ENCODE measurements around the gene RCL1. TPM values are rescaled to one million over a fixed set of nuclear protein-coding genes. Genes with fewer than 3 reads are reported as not detected.
A peak's percentile ranks its signal among the peaks of the same experiment; 100 is the strongest.
"Not testable (repeated sequence)": the region's sequence is repeated elsewhere in the genome, so short reads cannot be mapped to it uniquely, and the experiment has no call there.

Gene RCL1
- total RNA-seq, 1 donor from 2014 or later: 18.5 TPM

DNA sequence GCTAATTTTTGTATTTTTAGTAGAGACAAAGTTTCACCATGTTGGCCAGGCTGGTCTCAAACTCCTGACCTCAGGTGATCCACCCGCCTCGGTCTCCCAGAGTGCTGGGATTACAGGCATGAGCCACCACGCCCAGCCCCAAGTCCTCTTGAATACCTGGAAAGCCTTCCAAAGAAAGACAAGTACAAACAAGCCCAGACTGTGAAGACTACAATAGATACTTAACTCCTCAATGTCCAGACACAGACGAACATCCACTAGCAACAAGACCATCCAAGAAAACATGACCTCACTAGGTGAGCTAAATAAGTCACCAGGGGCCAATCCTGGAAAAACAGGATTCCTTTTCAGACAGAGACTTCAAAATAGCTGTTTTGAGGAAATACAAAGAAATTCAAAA, 9.6 kb upstream of the RCL1 start:
- DNase-seq (ENCODE audit: low read depth): not testable (repeated sequence)

DNA sequence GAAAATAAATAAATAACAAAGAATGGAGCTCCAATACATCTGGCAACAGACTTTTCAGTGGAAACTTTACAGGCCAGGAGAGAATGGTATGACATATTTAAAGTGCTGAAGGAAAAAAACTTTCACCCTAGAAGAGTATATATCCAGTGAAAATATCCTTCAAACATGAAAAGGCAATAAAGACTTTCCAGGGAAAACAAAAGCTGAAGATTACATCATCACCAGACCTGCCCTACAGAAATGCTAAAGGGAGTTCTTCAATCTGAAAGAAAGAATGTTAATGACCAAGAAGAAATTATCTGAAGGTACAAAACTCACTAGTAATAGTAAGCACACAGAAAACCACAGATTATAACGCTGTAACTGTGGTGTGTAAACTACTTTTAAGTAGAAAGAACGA, 8.3 kb upstream of the RCL1 start:
- peak; percentile 15 for DNase-seq (ENCODE audit: low read depth)

DNA sequence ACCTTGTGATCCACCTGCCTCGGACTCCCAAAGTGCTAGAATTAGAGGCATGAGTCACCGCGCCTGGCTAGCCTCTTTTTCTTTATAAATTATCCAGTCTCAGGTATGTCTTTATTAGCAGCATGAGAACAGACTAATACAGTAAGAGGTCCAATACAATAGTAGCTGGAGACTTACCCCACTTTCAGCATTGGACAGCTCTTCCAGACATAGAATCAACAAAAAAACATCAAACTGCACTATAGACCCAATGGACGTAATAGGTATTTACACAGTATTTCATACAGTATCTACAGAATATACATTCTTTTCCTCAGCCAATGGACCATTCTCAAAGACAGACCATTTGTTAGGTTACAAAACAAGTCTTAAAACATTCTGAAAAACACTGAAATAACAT, 6.1 kb upstream of the RCL1 start:
- no peak for DNase-seq (ENCODE audit: low read depth)

- DNase-seq (ENCODE audit: low read depth): no peak
Observed at GRCh38 chr9:4787876-4788275, 4.9 kb upstream of the RCL1 start.

DNA sequence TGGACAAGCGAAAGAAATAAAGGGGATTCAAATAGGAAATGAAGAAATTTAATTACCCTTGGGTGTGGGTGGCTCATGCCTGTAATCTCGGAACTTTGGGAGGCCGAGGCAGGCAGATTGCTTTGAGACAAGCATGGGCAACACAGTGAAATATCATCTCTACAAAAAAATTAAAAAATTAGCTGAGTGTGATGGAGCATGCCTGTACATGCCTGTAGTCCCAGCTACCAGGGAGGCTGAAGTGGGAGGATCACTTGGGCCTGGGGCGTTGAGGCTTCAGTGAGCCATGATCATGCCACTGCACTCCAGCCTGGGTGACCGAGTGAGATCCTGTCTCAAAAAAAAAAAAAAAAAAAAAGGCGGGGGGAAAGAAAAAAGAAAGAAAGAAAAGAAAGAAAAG, 4.0 kb upstream of the RCL1 start:
- DNase-seq (ENCODE audit: low read depth): no peak

GRCh38 chr9:4792054-4792571, 631 bp upstream of the RCL1 start:
- DNase-seq (ENCODE audit: low read depth): no peak

- DNase-seq (ENCODE audit: low read depth): no peak
Observed at GRCh38 chr9:4793459-4794395, 983 bp downstream of the RCL1 start.

- no peak for DNase-seq (ENCODE audit: low read depth)
Observed at GRCh38 chr9:4794691-4795090, 1.9 kb downstream of the RCL1 start.

DNA sequence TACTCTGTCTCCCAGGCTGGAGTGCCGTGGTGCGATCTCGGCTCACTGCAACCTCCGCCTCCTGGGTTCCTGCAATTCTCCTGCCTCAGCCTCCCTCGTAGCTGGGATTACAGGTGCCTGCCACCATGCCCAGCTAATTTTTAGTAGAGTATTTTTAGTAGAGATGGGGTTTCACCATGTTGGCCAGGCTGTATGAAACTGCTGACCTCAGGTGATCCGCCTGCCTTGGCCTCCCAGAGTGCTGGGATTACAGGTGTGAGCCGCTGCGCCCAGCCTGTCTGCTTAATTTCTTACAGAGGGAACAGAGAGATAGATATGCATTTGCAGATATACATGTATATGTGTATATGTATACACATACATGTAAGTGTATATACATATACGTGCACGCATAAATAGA, 2.4 kb downstream of the RCL1 start:
- not testable (repeated sequence) for DNase-seq (ENCODE audit: low read depth)

- no peak for DNase-seq (ENCODE audit: low read depth)
Observed at GRCh38 chr9:4796530-4796929, 3.8 kb downstream of the RCL1 start.

- peak; percentile 57 for DNase-seq (ENCODE audit: low read depth)
Observed at GRCh38 chr9:4796988-4797853, 4.5 kb downstream of the RCL1 start.

- no peak for DNase-seq (ENCODE audit: low read depth)
Observed at GRCh38 chr9:4797854-4798150, 5.1 kb downstream of the RCL1 start.

GRCh38 chr9:4798281-4799032, 5.7 kb downstream of the RCL1 start:
- no peak for DNase-seq (ENCODE audit: low read depth)

GRCh38 chr9:4799033-4799430, 6.3 kb downstream of the RCL1 start:
- no peak for DNase-seq (ENCODE audit: low read depth)

DNA sequence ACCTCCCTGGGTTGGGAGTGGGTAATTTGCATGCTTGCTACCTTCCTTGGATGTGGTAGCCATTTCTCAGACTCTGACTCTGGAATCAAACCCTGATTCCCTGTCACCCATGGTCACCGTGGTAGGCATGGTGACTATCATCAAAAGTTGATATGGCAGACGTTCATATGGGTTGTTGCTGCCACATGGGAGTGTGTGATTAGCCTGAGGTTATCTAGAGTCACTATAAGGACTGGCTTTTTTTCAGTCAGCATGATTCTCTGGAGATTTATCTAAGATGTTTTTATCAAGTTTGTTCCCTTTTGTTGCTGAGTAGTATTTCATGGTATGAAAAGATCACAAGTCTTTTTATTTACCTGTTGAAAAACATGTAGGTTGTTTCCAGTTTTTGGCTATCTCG, 7.0 kb downstream of the RCL1 start:
- DNase-seq (ENCODE audit: low read depth): no peak

- DNase-seq (ENCODE audit: low read depth): no peak
Observed at GRCh38 chr9:4801156-4801555, 8.4 kb downstream of the RCL1 start.

DNA sequence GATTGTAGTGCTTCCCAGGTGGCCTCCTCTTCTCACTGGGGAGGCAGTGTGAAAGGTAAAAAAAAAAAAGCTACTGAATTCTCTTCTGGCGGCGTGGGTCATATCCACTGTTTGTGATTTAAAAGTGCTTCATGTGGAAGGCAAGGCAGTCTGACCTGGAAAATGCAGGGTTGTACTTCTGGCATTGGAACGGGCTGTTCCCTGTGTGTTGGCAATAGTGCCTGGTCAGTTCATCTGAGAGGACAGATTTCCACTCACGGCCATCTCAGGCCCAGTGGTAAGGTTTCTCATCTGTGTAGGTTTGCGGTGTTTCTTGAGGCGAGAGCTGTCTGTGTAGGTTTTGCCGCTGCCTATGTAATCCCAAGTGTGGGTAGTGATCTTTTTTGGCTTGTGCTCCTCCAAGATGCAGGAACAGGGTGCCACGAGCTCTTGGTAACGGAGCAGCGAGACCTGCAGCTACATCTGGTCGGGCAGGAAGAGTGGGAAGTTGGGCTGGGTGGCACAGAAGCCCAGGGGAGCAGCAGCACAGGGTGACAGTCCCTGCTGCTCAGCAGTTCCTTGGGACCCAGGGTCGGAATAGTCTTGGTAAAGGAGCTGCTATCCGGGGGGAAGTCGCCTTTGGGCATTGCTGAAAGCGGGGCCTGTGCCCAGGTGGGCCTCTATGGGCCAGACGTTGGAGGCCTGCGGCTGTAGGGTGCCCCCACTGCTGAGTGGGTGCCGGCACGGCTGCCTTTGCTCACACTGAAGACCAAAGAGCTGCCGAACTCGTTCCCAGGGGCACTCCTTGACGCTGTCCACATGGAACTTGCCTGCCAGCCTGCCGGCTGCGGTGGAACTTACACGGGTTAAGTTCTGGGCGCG, 11.2 kb downstream of the RCL1 start:
- no peak for DNase-seq (ENCODE audit: low read depth)

GRCh38 chr9:4804531-4805016, 11.8 kb downstream of the RCL1 start:
- no peak for DNase-seq (ENCODE audit: low read depth)

DNA sequence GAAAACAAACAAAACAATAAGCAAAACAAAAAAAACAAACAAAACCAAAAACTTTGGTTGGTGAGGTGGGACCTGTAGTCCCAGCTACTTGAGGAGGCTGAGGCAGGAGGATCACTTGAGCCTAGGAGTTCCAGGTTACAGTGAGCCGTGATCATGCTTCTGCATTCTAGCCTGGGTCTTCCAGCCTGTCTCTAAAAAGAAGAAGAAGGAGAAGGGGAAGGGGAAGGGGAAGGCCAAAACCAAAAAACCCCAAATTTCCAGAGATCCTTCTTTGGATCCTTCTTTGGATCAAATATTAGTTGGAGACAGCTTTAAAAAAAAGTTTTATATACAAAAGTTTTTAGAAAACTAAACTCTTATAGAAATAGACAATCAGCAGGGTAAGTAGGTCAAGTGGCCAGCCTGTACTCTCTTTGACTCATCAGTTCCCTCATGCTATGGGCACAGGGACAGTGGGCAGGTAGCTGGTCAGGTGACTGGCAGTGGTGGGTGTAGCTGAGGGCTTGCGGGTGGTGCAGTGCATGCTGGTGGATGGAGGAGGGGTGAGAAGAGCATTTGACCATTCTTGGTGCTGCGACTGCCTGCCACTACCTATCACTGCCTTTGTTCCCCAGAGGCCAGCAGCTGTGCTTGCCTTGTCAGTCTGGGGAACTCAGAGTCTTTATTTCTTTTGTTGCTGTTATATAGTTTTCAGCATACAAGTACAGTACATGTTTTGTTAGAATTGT, 12.6 kb downstream of the RCL1 start:
- no peak for DNase-seq (ENCODE audit: low read depth)

DNA sequence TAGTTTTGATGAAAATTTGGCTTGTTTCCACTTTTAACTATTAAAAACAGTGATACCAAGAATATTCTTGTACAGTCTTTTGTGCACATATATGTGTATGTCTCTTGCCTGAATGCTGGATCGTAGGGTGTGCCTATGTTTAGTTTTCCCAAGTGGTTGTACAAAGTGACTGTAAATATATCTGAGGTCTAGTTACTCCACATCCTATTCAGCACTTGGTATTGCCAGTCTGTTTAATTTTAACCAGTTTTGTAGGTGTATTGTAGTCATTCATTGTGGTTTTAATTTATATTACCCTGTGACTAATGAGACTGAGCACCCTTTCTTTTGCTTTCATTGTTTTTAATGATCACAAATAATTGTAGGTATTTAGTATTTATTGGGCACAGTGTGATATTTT, 17.8 kb downstream of the RCL1 start:
- DNase-seq (ENCODE audit: low read depth): peak; percentile 84
